ENCODE data around the gene YTHDC1.

YTHDC1 gene

DNA sequence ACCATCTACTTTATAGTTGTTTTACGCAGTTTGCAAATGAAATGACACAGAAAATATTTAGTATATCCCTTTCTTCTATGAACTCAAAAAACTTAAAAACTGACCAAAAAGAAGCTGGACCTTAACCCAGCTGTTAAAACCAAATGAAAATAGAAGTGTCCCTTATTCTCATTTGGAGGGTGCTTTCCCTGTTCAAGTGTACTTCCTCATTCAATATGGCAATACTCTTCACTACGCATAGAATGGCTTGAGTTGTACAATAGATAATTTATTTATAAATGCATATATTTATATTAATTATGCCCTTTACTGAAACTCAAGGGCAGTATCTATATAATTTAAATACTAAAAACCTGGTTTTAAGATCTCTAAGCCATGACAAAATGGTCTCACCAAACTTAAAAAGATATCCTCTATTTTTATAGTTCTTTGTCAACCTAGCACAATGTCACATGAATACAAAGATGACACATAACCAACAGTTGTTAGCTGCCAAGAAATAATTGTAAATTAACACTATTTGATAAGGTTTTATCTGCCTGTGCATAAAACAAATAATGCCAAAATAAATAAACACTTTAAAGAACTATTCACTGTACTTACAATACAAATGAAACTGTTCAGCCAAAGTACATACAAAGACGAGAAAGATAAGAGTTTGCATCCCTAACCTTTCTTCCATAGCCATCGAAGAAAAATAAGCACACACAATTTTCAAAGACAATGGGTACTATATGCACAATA lies 25.2 kb downstream of the YTHDC1 start (continued):
- TF ChIP-seq ZNF510 (tag by site-specific recombination; IDR thresholded peaks at IDR 0.05; ENCODE audit: insufficient replicate concordance), result no peak
- TF ChIP-seq ZBTB21 (tag by site-specific recombination; IDR thresholded peaks at IDR 0.05), result no peak
- no peak for TF ChIP-seq PRDM1 (tag by site-specific recombination; IDR thresholded peaks at IDR 0.05)
- no peak for TF ChIP-seq ZNF221 (tag by site-specific recombination; IDR thresholded peaks at IDR 0.05; ENCODE audit: borderline replicate concordance)
- TF ChIP-seq HOXD13 (CRISPR knock-in tag; IDR thresholded peaks at IDR 0.05; ENCODE audit: borderline replicate concordance), result no peak
- TF ChIP-seq ZNF26 (tag by site-specific recombination; IDR thresholded peaks at IDR 0.05), result no peak
- no peak for TF ChIP-seq ZNF518A (tag by site-specific recombination; conservative IDR thresholded peaks at IDR 0.05; ENCODE audit: low read depth)

- Histone ChIP-seq H3K27ac (ENCODE audit: extremely low read depth, low read depth, low read length) (no peak overlapping the region), H3K4me1 (ENCODE audit: control insufficient read depth, insufficient read depth, low read length) (no peaks in the 10 kb centered on the region), H3K9me3 (ENCODE audit: control insufficient read depth, insufficient read depth, low read depth, low read length) (no peaks in the 10 kb centered on the region), H3K4me3 (ENCODE audit: low read depth, low read length) (no peak overlapping the region), H3K36me3 (ENCODE audit: control insufficient read depth in 2 of 2, insufficient read depth in 1 of 2, low read length in 2 of 2) (peaks cover 21 to 90% of the 10 kb centered on the region in 2 experiments)
- ChIA-PET POLR2A (no interaction called here), CTCF (interaction anchor here (0.6 kb wide), 1 partner anchor 10 kb away, joined by 3 read pairs; no protein-coding TSS in a partner anchor)
- TF ChIP-seq ZFP37 (tag by site-specific recombination; IDR thresholded peaks at IDR 0.05) (no peak), ZNF624 (tag by site-specific recombination; IDR thresholded peaks at IDR 0.05) (no peak), BCL11A (tag by site-specific recombination; IDR thresholded peaks at IDR 0.05; ENCODE audit: low read depth) (no peak), ZNF341 (tag by site-specific recombination; IDR thresholded peaks at IDR 0.05; ENCODE audit: low read depth) (no peak), ZBTB1 (tag by site-specific recombination; IDR thresholded peaks at IDR 0.05) (no peak), ZNF202 (tag by site-specific recombination; IDR thresholded peaks at IDR 0.05; ENCODE audit: borderline replicate concordance) (no peak), ZNF600 (tag by site-specific recombination; IDR thresholded peaks at IDR 0.05) (no peak), ZBTB7A (tag by site-specific recombination; IDR thresholded peaks at IDR 0.05; ENCODE audit: low read depth) (no peak)
Observed at GRCh38 chr4:68319040-68319439, 30.9 kb downstream of the YTHDC1 start.

GRCh38 chr4:68316193-68316969 lies 33.5 kb downstream of the YTHDC1 start:
- H3K9me3 ChIP-seq (ENCODE audit: control insufficient read depth, insufficient read depth, low read depth, low read length), result no peaks in the 10 kb centered on the region
- no peak overlapping the region for H3K4me3 ChIP-seq (ENCODE audit: low read depth, low read length)
- peaks cover 22 to 86% of the 10 kb centered on the region in 2 experiments for H3K36me3 ChIP-seq (ENCODE audit: control insufficient read depth in 2 of 2, insufficient read depth in 1 of 2, low read length in 2 of 2)
- H3K4me1 ChIP-seq (ENCODE audit: control insufficient read depth, insufficient read depth, low read length), result no peaks in the 10 kb centered on the region
- CTCF ChIA-PET, result no interaction called here
- POLR2A ChIA-PET, result no interaction called here
- H3K27ac ChIP-seq (ENCODE audit: extremely low read depth, low read depth, low read length), result no peak overlapping the region
- TF ChIP-seq BCL6B (tag by site-specific recombination; IDR thresholded peaks at IDR 0.05) (no peak), ZNF16 (tag by site-specific recombination; IDR thresholded peaks at IDR 0.05; ENCODE audit: low read depth) (no peak), AEBP2 (tag by site-specific recombination; IDR thresholded peaks at IDR 0.05; ENCODE audit: borderline replicate concordance) (no peak), ZNF510 (tag by site-specific recombination; IDR thresholded peaks at IDR 0.05; ENCODE audit: insufficient replicate concordance) (no peak), ZNF48 (tag by site-specific recombination; IDR thresholded peaks at IDR 0.05) (no peak), ZNF555 (tag by site-specific recombination; conservative IDR thresholded peaks at IDR 0.05) (no peak), KLF9 (tag by site-specific recombination; IDR thresholded peaks at IDR 0.05; ENCODE audit: low read depth) (no peak), KLF8 (tag by site-specific recombination; IDR thresholded peaks at IDR 0.05) (no peak), IKZF3 (tag by site-specific recombination; IDR thresholded peaks at IDR 0.05) (no peak)
